Measurements from ENCODE around the gene FGF2.

GRCh38 chr4:122854447-122855352, 28.1 kb downstream of the FGF2 start:
- TF ChIP-seq CTCF (IDR thresholded peaks at IDR 0.05; ENCODE audit: low read depth, low read length, missing input control) (no peak), SP1 (IDR thresholded peaks at IDR 0.05) (no peak), JUND (IDR thresholded peaks at IDR 0.05) (no peak), MAX (IDR thresholded peaks at IDR 0.05) (no peak), RAD21 (IDR thresholded peaks at IDR 0.05) (no peak)

Data from liver (tissue), 3 donors.